GM15510 (cell line): ENCODE results near the gene POTEH.
"Not testable (repeated sequence)": the region's sequence is repeated elsewhere in the genome, so short reads cannot be mapped to it uniquely, and the experiment has no call there.

Source experiments
- POLR2A ChIP-seq: IDR thresholded peaks from 3 replicates; pipeline ENCODE4 v1.6.1; 2011; ENCODE audit warnings: borderline replicate concordance; ENCODE audit not compliant: insufficient read length; ENCODE audit errors: extremely low read depth

POTEH gene

GRCh38 chr22:15689749-15690125 lies at the start of gene POTEH:
Gene POTEH (plus strand): TSS chr22:15690026. CDS start chr22:15690078, 52 bp downstream.
- TF ChIP-seq POLR2A, result not testable (repeated sequence)
